BE2C (cell line): ENCODE results near the gene ZNF746.

Experiments
- DNase-seq: peaks from one replicate; pipeline ENCODE4 v3.0.0-alpha.2; 2020
- H3K27me3 ChIP-seq: fragments of 250-450 bp; sonication (Bioruptor Pico); 2 replicates; pipeline ENCODE4 v1.5.1; 2020; ENCODE audit warnings: mild to moderate bottlenecking
- H3K36me3 ChIP-seq: fragments of 250-450 bp; sonication (Bioruptor Pico); 2 replicates; pipeline ENCODE4 v1.5.1; 2020; ENCODE audit warnings: mild to moderate bottlenecking
- H3K4me1 ChIP-seq: fragments of 250-450 bp; sonication (Bioruptor Pico); 2 replicates; pipeline ENCODE4 v1.5.1; 2020
- H3K4me3 ChIP-seq: 2 replicates; pipeline ENCODE4 v1.5.1; 2011; ENCODE audit warnings: low read depth, low read length
- H3K9me3 ChIP-seq: fragments of 250-450 bp; sonication (Bioruptor Pico); 2 replicates; pipeline ENCODE4 v1.5.1; 2020
- CTCF ChIP-seq: IDR thresholded peaks from 2 replicates; pipeline ENCODE4 v1.5.1; 2012; ENCODE audit warnings: mild to moderate bottlenecking, low read depth, low read length

The ZNF746 gene

DNA sequence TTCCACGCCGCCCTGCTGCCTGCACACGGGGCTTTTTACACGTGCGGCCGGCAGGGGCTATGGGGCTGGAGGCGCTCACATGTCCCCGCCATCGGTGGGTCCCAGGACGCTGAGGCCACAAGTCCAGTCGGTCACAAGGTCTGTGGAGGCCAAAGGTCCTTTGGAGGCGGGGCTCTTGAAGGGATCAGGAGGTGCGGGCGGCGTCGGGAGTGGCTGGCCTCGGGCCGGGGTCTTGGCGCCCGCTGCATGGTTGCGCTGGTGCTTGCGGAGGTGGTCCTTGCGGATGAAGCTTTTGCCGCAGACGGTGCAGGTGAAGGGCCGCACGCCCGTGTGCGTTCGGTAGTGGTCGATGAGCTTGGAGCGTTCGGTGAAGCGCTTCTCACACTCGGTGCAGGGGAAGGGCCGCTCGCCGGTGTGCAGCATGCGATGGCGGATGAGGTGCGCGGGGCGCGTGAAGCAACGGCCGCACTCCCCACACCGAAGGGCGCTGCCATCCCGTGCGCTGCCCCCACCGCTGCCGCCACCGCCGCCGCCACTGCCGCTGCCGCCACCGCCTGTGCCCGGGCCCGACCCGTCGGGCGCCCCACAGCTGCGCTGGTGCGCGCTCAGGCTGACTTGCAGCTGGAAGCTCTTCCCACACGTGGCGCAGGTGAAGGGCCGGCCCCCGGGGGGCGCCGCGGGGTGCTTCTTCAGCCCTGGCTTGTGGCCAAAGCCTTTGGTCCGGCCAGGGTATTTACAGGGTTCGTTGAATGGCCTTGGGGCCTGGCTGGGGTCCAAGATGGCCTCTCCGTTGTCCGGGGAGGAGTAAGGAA, 23.1 kb downstream of the ZNF746 start:
- H3K36me3 ChIP-seq: peaks cover 30% of the 10 kb centered on the region
- TF ChIP-seq CTCF: no peak
- no peak for DNase-seq
- H3K4me3 ChIP-seq: no peak overlapping the region
- no peaks in the 10 kb centered on the region for H3K27me3 ChIP-seq
- no peaks in the 10 kb centered on the region for H3K9me3 ChIP-seq
- H3K4me1 ChIP-seq: no peaks in the 10 kb centered on the region

- TF ChIP-seq CTCF: no peak
- H3K9me3 ChIP-seq: no peaks in the 10 kb centered on the region
- H3K36me3 ChIP-seq: peaks cover 29% of the 10 kb centered on the region
- no peaks in the 10 kb centered on the region for H3K4me1 ChIP-seq
- H3K27me3 ChIP-seq: no peaks in the 10 kb centered on the region
- DNase-seq: no peak
- no peak overlapping the region for H3K4me3 ChIP-seq
These were observed 24.4 kb downstream of the ZNF746 start for GRCh38 chr7:149473251-149473650.

DNA sequence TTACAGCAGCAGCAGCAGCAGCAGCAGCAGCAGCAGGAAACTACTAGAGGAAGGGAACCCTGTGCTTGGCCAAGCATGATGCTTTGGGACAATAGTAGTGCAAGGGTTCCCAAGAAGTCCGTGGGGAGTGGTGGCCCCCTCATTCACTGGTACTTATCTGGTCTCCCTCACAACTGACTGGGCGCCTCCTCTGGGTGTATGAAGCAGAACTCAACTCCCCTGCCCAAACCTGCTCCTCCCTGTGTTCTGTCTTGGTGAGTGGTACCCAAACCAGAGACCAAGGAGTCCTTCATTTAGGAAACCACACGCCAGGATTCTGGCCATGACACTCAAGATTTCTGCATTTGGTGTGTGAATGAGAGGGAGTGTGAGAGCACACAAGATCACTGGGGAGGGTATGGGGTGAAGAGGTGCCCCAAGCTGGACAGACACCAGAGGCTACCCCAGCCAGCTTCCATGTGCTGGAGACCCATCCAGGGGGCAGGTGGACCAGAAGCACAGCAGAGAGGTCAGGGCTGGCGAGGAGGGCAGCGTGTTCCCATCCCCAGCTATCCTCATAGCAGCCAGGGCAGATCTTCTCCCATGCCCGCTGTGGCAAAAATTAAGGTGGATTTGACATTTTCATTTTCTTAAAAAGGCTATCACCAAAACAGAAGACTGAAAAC, 26.2 kb downstream of the ZNF746 start:
- H3K4me3 ChIP-seq: no peak overlapping the region
- no peaks in the 10 kb centered on the region for H3K4me1 ChIP-seq
- no peaks in the 10 kb centered on the region; the same call in 1 of the 2 replicates for H3K27me3 ChIP-seq
- H3K9me3 ChIP-seq: no peaks in the 10 kb centered on the region
- TF ChIP-seq CTCF: no peak
- peaks cover 21% of the 10 kb centered on the region for H3K36me3 ChIP-seq
- DNase-seq: no peak

DNA sequence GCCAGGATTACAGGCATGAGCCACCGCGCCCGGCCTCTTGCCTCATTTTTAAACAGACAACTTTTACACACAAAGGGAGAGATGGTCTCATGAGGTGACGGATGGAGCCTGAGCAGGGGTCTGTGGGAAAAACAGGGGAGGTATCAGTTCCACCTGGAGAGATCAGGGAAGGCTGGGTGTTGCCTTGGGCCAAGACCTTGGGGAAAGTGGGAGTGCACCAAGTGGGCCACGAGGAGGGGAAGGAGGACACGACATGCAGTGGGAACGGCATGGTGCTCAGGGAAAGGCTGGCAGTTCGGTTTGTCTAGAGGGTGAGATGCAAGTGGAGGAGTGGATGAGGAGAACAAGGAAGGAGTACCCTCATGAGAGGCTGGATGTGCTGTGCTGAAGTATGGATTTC, 27.8 kb downstream of the ZNF746 start:
- H3K4me3 ChIP-seq: no peak overlapping the region
- H3K9me3 ChIP-seq: no peaks in the 10 kb centered on the region
- H3K36me3 ChIP-seq: peaks cover 12% of the 10 kb centered on the region
- H3K27me3 ChIP-seq: no peaks in the 10 kb centered on the region; the same call in 1 of the 2 replicates
- no peak for TF ChIP-seq CTCF
- no peaks in the 10 kb centered on the region for H3K4me1 ChIP-seq
- no peak for DNase-seq

DNA sequence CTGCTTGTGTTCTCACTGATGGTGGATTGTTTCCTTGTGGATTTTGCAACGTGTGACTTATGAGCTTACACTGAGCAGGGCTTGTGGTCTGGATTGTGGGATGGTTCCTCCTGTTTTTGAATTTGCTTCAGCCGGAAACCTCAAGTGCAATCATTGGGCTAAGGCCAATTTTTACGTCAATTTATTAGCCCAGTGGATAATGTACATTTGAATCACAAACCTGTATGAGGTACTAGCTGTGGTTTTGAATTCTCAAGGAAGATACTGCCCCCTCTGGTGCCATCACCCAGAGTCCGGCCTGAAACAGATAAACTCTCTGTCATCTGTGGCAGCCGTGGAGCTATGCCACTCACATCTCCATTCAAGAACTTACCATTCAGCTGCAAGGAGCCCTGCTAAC, 29.4 kb downstream of the ZNF746 start:
- no peaks in the 10 kb centered on the region for H3K9me3 ChIP-seq
- H3K27me3 ChIP-seq: peaks cover 4% of the 10 kb centered on the region; the same call in 1 of the 2 replicates
- TF ChIP-seq CTCF: peak; percentile 12; the same call in 1 of the 2 replicates
- DNase-seq: no peak
- H3K4me3 ChIP-seq: no peak overlapping the region
- no peaks in the 10 kb centered on the region for H3K4me1 ChIP-seq
- H3K36me3 ChIP-seq: 0 out of 2 replicates have a peak, but pooled peaks cover under 1% of the 10 kb centered on the region
